ENCODE measurements around the gene E4F1.
"Not testable (repeated sequence)": the region's sequence is repeated elsewhere in the genome, so short reads cannot be mapped to it uniquely, and the experiment has no call there.

E4F1 gene

GRCh38 chr16:2238150-2238837, 14.9 kb downstream of the E4F1 start:
- peak overlapping the region in 1 of 2 experiments; percentile 23 for H2BK12ac ChIP-seq (ENCODE audit: low read length in 2 of 2)
- H3K36me3 ChIP-seq (ENCODE audit: control insufficient read depth in 1 of 2, insufficient read depth in 2 of 2, low read depth in 1 of 2, low read length in 2 of 2), result peaks cover 42 to 72% of the 10 kb centered on the region in 2 experiments
- no peak overlapping the region for H3K4me3 ChIP-seq (ENCODE audit: insufficient read depth in 1 of 2, low read depth in 1 of 2, low read length in 2 of 2)
- WGBS, result 74% methylated on average over 18 of the region's 18 CpGs
- H3K18ac ChIP-seq (ENCODE audit: low read depth in 1 of 2, low read length in 2 of 2), result no peak overlapping the region
- H4K91ac ChIP-seq (ENCODE audit: low read length), result no peak overlapping the region
- H3K23ac ChIP-seq (ENCODE audit: low read length in 2 of 2), result no peak overlapping the region
- H2AK5ac ChIP-seq (ENCODE audit: low read length, severe bottlenecking), result no peak overlapping the region
- H4K8ac ChIP-seq (ENCODE audit: low read length), result peak overlapping the region; percentile 19
- H2BK15ac ChIP-seq (ENCODE audit: low read depth, poor library complexity, severe bottlenecking), result no peak overlapping the region
- H2AFZ ChIP-seq (ENCODE audit: low read depth, low read length), result no peak overlapping the region
- H3K27me3 ChIP-seq (ENCODE audit: control insufficient read depth in 1 of 2, insufficient read depth in 1 of 2, low read length in 2 of 2), result peaks cover 3 to 18% of the 10 kb centered on the region in 2 experiments
- H3K14ac ChIP-seq (ENCODE audit: low read length in 2 of 2), result peak overlapping the region in 1 of 2 experiments; percentile 18
- H3K9ac ChIP-seq (ENCODE audit: low read length), result no peak overlapping the region
- no peaks in the 10 kb centered on the region for H3K9me3 ChIP-seq (ENCODE audit: control insufficient read depth, low read length)
- peaks cover 5% of the 10 kb centered on the region for H3K79me1 ChIP-seq (replicated peaks; ENCODE audit: low read length, poor library complexity, severe bottlenecking)
- no peak overlapping the region for H3K4me2 ChIP-seq (ENCODE audit: low read length, poor library complexity, severe bottlenecking)
- H3K4me1 ChIP-seq (ENCODE audit: control insufficient read depth, insufficient read depth, low read depth, low read length), result peaks cover 20% of the 10 kb centered on the region
- no peak overlapping the region for H3K4ac ChIP-seq (ENCODE audit: low read depth in 1 of 2, low read length in 2 of 2)
- no peak overlapping the region for H2BK120ac ChIP-seq (ENCODE audit: low read depth, low read length)
- no peak overlapping the region for H3K27ac ChIP-seq (ENCODE audit: low read length, poor library complexity, severe bottlenecking)
- no peak for DNase-seq
- H2BK5ac ChIP-seq (ENCODE audit: low read depth, low read length, poor library complexity, severe bottlenecking), result no peak overlapping the region

GRCh38 chr16:2238838-2239675, 15.7 kb downstream of the E4F1 start:
- Histone ChIP-seq H2AK5ac (ENCODE audit: low read length, severe bottlenecking) (no peak overlapping the region), H3K27ac (ENCODE audit: low read length, poor library complexity, severe bottlenecking) (no peak overlapping the region), H3K14ac (ENCODE audit: low read length in 2 of 2) (no peak overlapping the region), H3K23ac (ENCODE audit: low read length in 2 of 2) (no peak overlapping the region), H4K8ac (ENCODE audit: low read length) (no peak overlapping the region), H4K91ac (ENCODE audit: low read length) (no peak overlapping the region), H3K9me3 (ENCODE audit: control insufficient read depth, low read length) (no peaks in the 10 kb centered on the region), H3K18ac (ENCODE audit: low read depth in 1 of 2, low read length in 2 of 2) (no peak overlapping the region), H3K79me1 (replicated peaks; ENCODE audit: low read length, poor library complexity, severe bottlenecking) (peaks cover 7% of the 10 kb centered on the region), H2AFZ (ENCODE audit: low read depth, low read length) (no peak overlapping the region), H3K4me3 (ENCODE audit: insufficient read depth in 1 of 2, low read depth in 1 of 2, low read length in 2 of 2) (no peak overlapping the region), H3K4ac (ENCODE audit: low read depth in 1 of 2, low read length in 2 of 2) (no peak overlapping the region), H3K4me2 (ENCODE audit: low read length, poor library complexity, severe bottlenecking) (no peak overlapping the region), H3K4me1 (ENCODE audit: control insufficient read depth, insufficient read depth, low read depth, low read length) (peaks cover 20% of the 10 kb centered on the region), H2BK120ac (ENCODE audit: low read depth, low read length) (no peak overlapping the region), H2BK15ac (ENCODE audit: low read depth, poor library complexity, severe bottlenecking) (no peak overlapping the region), H3K9ac (ENCODE audit: low read length) (no peak overlapping the region), H2BK12ac (ENCODE audit: low read length in 2 of 2) (no peak overlapping the region), H3K36me3 (ENCODE audit: control insufficient read depth in 1 of 2, insufficient read depth in 2 of 2, low read depth in 1 of 2, low read length in 2 of 2) (peaks cover 42 to 72% of the 10 kb centered on the region in 2 experiments), H3K27me3 (ENCODE audit: control insufficient read depth in 1 of 2, insufficient read depth in 1 of 2, low read length in 2 of 2) (peaks cover 3 to 18% of the 10 kb centered on the region in 2 experiments), H2BK5ac (ENCODE audit: low read depth, low read length, poor library complexity, severe bottlenecking) (no peak overlapping the region)
- no peak for DNase-seq
- WGBS, result 81% methylated on average over 15 of the region's 15 CpGs

- H2BK5ac ChIP-seq (ENCODE audit: low read depth, low read length, poor library complexity, severe bottlenecking), result not testable (repeated sequence)
Measured at GRCh38 chr16:2240331-2240730, 16.9 kb downstream of the E4F1 start.

GRCh38 chr16:2242598-2242997, 19.2 kb downstream of the E4F1 start:
- peaks cover 52 to 64% of the 10 kb centered on the region in 2 experiments for H3K36me3 ChIP-seq (ENCODE audit: control insufficient read depth in 1 of 2, insufficient read depth in 2 of 2, low read depth in 1 of 2, low read length in 2 of 2)
- H4K91ac ChIP-seq (ENCODE audit: low read length), result no peak overlapping the region
- WGBS, result 93% methylated on average over 11 of the region's 11 CpGs
- H3K18ac ChIP-seq (ENCODE audit: low read depth in 1 of 2, low read length in 2 of 2), result no peak overlapping the region
- H3K4me3 ChIP-seq (ENCODE audit: insufficient read depth in 1 of 2, low read depth in 1 of 2, low read length in 2 of 2), result no peak overlapping the region
- H3K9ac ChIP-seq (ENCODE audit: low read length), result no peak overlapping the region
- H3K27ac ChIP-seq (ENCODE audit: low read length, poor library complexity, severe bottlenecking), result no peak overlapping the region
- no peak overlapping the region for H2BK5ac ChIP-seq (ENCODE audit: low read depth, low read length, poor library complexity, severe bottlenecking)
- peaks cover 24% of the 10 kb centered on the region for H3K79me1 ChIP-seq (replicated peaks; ENCODE audit: low read length, poor library complexity, severe bottlenecking)
- H3K4me2 ChIP-seq (ENCODE audit: low read length, poor library complexity, severe bottlenecking), result no peak overlapping the region
- no peak overlapping the region for H3K14ac ChIP-seq (ENCODE audit: low read length in 2 of 2)
- no peak overlapping the region for H2AFZ ChIP-seq (ENCODE audit: low read depth, low read length)
- H3K4me1 ChIP-seq (ENCODE audit: control insufficient read depth, insufficient read depth, low read depth, low read length), result peaks cover 5% of the 10 kb centered on the region
- H2BK15ac ChIP-seq (ENCODE audit: low read depth, poor library complexity, severe bottlenecking), result no peak overlapping the region
- no peak overlapping the region for H2AK5ac ChIP-seq (ENCODE audit: low read length, severe bottlenecking)
- H3K4ac ChIP-seq (ENCODE audit: low read depth in 1 of 2, low read length in 2 of 2), result no peak overlapping the region
- no peaks in the 10 kb centered on the region for H3K9me3 ChIP-seq (ENCODE audit: control insufficient read depth, low read length)
- no peak overlapping the region for H2BK120ac ChIP-seq (ENCODE audit: low read depth, low read length)
- no peak for DNase-seq
- H3K27me3 ChIP-seq (ENCODE audit: control insufficient read depth in 1 of 2, insufficient read depth in 1 of 2, low read length in 2 of 2), result peaks cover 0 to 4% of the 10 kb centered on the region in 2 experiments
- no peak overlapping the region for H3K23ac ChIP-seq (ENCODE audit: low read length in 2 of 2)
- H2BK12ac ChIP-seq (ENCODE audit: low read length in 2 of 2), result no peak overlapping the region
- H4K8ac ChIP-seq (ENCODE audit: low read length), result no peak overlapping the region

More at GRCh38 chr16:2240331-2240730, 16.9 kb downstream of the E4F1 start:
- H4K91ac ChIP-seq (ENCODE audit: low read length); H2AK5ac ChIP-seq (ENCODE audit: low read length, severe bottlenecking); H2AFZ ChIP-seq (ENCODE audit: low read depth, low read length); H3K23ac ChIP-seq (ENCODE audit: low read length in 2 of 2); H2BK15ac ChIP-seq (ENCODE audit: low read depth, poor library complexity, severe bottlenecking); H3K18ac ChIP-seq (ENCODE audit: low read depth in 1 of 2, low read length in 2 of 2); H3K27ac ChIP-seq (ENCODE audit: low read length, poor library complexity, severe bottlenecking); H3K4me3 ChIP-seq (ENCODE audit: insufficient read depth in 1 of 2, low read depth in 1 of 2, low read length in 2 of 2); H3K9me3 ChIP-seq (ENCODE audit: control insufficient read depth, low read length); H2BK120ac ChIP-seq (ENCODE audit: low read depth, low read length); DNase-seq; H4K8ac ChIP-seq (ENCODE audit: low read length); H2BK12ac ChIP-seq (ENCODE audit: low read length in 2 of 2); H3K14ac ChIP-seq (ENCODE audit: low read length in 2 of 2); H3K4me2 ChIP-seq (ENCODE audit: low read length, poor library complexity, severe bottlenecking); H3K9ac ChIP-seq (ENCODE audit: low read length); H3K4ac ChIP-seq (ENCODE audit: low read depth in 1 of 2, low read length in 2 of 2): not testable (repeated sequence)
- peaks cover 3 to 18% of the 10 kb centered on the region in 2 experiments for H3K27me3 ChIP-seq (ENCODE audit: control insufficient read depth in 1 of 2, insufficient read depth in 1 of 2, low read length in 2 of 2)
- H3K79me1 ChIP-seq (replicated peaks; ENCODE audit: low read length, poor library complexity, severe bottlenecking), result peaks cover 15% of the 10 kb centered on the region
- peaks cover 22% of the 10 kb centered on the region for H3K4me1 ChIP-seq (ENCODE audit: control insufficient read depth, insufficient read depth, low read depth, low read length)
- 94% methylated on average over 8 of the region's 9 CpGs for WGBS
- peaks cover 43 to 72% of the 10 kb centered on the region in 2 experiments for H3K36me3 ChIP-seq (ENCODE audit: control insufficient read depth in 1 of 2, insufficient read depth in 2 of 2, low read depth in 1 of 2, low read length in 2 of 2)
